ENCODE results near the gene CLCNKA.
"Not testable (repeated sequence)": the region's sequence is repeated elsewhere in the genome, so short reads cannot be mapped to it uniquely, and the experiment has no call there.

DNA sequence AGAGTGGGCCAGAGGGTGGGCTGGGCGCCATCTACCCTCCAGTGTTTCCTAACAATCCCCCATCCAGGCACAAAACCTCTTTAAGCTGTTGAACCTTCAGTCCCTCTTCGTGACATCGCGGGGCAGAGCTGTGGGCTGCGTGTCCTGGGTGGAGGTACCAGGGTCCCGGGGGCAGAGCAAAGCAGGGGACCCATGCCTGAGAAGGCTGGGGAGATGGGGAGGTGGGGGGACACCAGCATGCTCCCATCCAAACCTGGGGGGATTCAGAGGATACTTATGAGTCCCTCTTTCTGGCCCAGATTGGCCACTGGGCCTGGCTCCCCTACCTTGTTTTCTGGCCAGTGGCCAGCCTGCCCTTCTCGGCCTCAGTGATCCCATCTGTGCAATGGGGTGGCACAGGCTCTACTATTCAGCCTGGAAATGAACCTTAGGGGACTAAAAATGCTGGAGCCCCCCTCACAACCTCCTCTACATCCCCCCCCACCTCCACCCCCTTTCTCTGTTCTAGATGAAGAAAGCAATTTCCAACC lies 11.3 kb downstream of the CLCNKA start:
- peak in 1 of 6 experiments; percentile 1 for TF ChIP-seq CTCF (IDR thresholded peaks at IDR 0.05)
- TF ChIP-seq POLR2A (IDR thresholded peaks at IDR 0.05) = not testable (repeated sequence)

Measured in adrenal gland (tissue), 5 donors.